Adipocyte (in vitro differentiated cells): ENCODE measurements around the gene CDON.
"Not testable (repeated sequence)": the region's sequence is repeated elsewhere in the genome, so short reads cannot be mapped to it uniquely, and the experiment has no call there.

Experiments used
- DNase-seq: peaks from one replicate; pipeline ENCODE4 v3.0.0-alpha.2; 2015; ENCODE audit warnings: low read depth
- H3K27me3 ChIP-seq: replicated peaks from 2 replicates; pipeline ENCODE4 v1.7.0; 2013; ENCODE audit warnings: mild to moderate bottlenecking, low read length, moderate library complexity; ENCODE audit not compliant: control insufficient read depth, insufficient read depth
- H3K36me3 ChIP-seq: 2 replicates; pipeline ENCODE4 v1.7.0; 2013; ENCODE audit warnings: low read length, mild to moderate bottlenecking, moderate library complexity; ENCODE audit not compliant: control insufficient read depth, insufficient read depth, severe bottlenecking
- H3K4me1 ChIP-seq: 2 replicates; pipeline ENCODE4 v1.7.0; 2013; ENCODE audit warnings: mild to moderate bottlenecking, low read length, moderate library complexity; ENCODE audit not compliant: control insufficient read depth, insufficient read depth
- H3K4me3 ChIP-seq: 2 replicates; pipeline ENCODE4 v1.7.0; 2013; ENCODE audit warnings: mild to moderate bottlenecking, low read length, moderate library complexity
- H3K9ac ChIP-seq: 2 replicates; pipeline ENCODE4 v1.7.0; 2013; ENCODE audit warnings: mild to moderate bottlenecking, low read length, moderate library complexity
- H3K9me3 ChIP-seq: 2 replicates; pipeline ENCODE4 v1.7.0; 2013; ENCODE audit warnings: mild to moderate bottlenecking, low read length, moderate library complexity; ENCODE audit not compliant: control insufficient read depth

CDON gene

GRCh38 chr11:126008956-126009355 is 53.7 kb downstream of the CDON start:
- Histone ChIP-seq H3K9ac (no peak overlapping the region), H3K27me3 (no peaks in the 10 kb centered on the region), H3K4me3 (no peak overlapping the region), H3K4me1 (peaks cover 22% of the 10 kb centered on the region), H3K36me3 (peaks cover 74% of the 10 kb centered on the region), H3K9me3 (no peaks in the 10 kb centered on the region)
- DNase-seq: no peak

- peaks cover 77% of the 10 kb centered on the region for H3K36me3 ChIP-seq
- H3K4me1 ChIP-seq: peaks cover 25% of the 10 kb centered on the region
- H3K9ac ChIP-seq: peak overlapping the region; percentile 39
- peak overlapping the region; percentile 39 for H3K4me3 ChIP-seq
- no peaks in the 10 kb centered on the region for H3K27me3 ChIP-seq
- peak; percentile 61 for DNase-seq
- H3K9me3 ChIP-seq: no peaks in the 10 kb centered on the region
Measured at GRCh38 chr11:126007238-126007637, 55.4 kb downstream of the CDON start.

- Histone ChIP-seq H3K9me3 (no peaks in the 10 kb centered on the region), H3K36me3 (peaks cover 77% of the 10 kb centered on the region), H3K4me1 (peaks cover 25% of the 10 kb centered on the region), H3K9ac (no peak overlapping the region), H3K4me3 (no peak overlapping the region), H3K27me3 (no peaks in the 10 kb centered on the region)
- DNase-seq: no peak
Measured at GRCh38 chr11:126006068-126006467, 56.6 kb downstream of the CDON start.

GRCh38 chr11:126002181-126002580 is 60.5 kb downstream of the CDON start:
- peaks cover 26% of the 10 kb centered on the region for H3K4me1 ChIP-seq
- H3K9ac ChIP-seq: no peak overlapping the region
- H3K27me3 ChIP-seq: no peaks in the 10 kb centered on the region
- no peaks in the 10 kb centered on the region for H3K9me3 ChIP-seq
- H3K4me3 ChIP-seq: no peak overlapping the region
- DNase-seq: no peak
- peaks cover 92% of the 10 kb centered on the region for H3K36me3 ChIP-seq

- peak overlapping the region; percentile 35 for H3K4me3 ChIP-seq
- peaks cover 98% of the 10 kb centered on the region for H3K36me3 ChIP-seq
- H3K4me1 ChIP-seq: peaks cover 14% of the 10 kb centered on the region
- no peaks in the 10 kb centered on the region for H3K27me3 ChIP-seq
- no peak for DNase-seq
- peak overlapping the region; percentile 23 for H3K9ac ChIP-seq
- no peaks in the 10 kb centered on the region for H3K9me3 ChIP-seq
Measured at GRCh38 chr11:125999234-125999880, 63.3 kb downstream of the CDON start.

GRCh38 chr11:125998267-125998666 is 64.4 kb downstream of the CDON start:
- Histone ChIP-seq H3K27me3 (no peaks in the 10 kb centered on the region), H3K4me1 (peaks cover 11% of the 10 kb centered on the region), H3K9me3 (no peaks in the 10 kb centered on the region), H3K4me3 (no peak overlapping the region), H3K9ac (no peak overlapping the region), H3K36me3 (peaks cover 98% of the 10 kb centered on the region)
- DNase-seq: no peak

GRCh38 chr11:125995313-125995712 is 67.4 kb downstream of the CDON start:
- no peaks in the 10 kb centered on the region for H3K9me3 ChIP-seq
- no peak overlapping the region for H3K9ac ChIP-seq
- H3K4me1 ChIP-seq: peaks cover 17% of the 10 kb centered on the region
- no peak for DNase-seq
- no peak overlapping the region for H3K4me3 ChIP-seq
- peaks cover 78% of the 10 kb centered on the region for H3K36me3 ChIP-seq
- H3K27me3 ChIP-seq: no peaks in the 10 kb centered on the region

- H3K4me3 ChIP-seq: no peak overlapping the region
- no peaks in the 10 kb centered on the region for H3K9me3 ChIP-seq
- DNase-seq: no peak
- H3K36me3 ChIP-seq: peaks cover 75% of the 10 kb centered on the region
- H3K27me3 ChIP-seq: no peaks in the 10 kb centered on the region
- H3K9ac ChIP-seq: no peak overlapping the region
- H3K4me1 ChIP-seq: peaks cover 24% of the 10 kb centered on the region
Measured at GRCh38 chr11:125994509-125994908, 68.2 kb downstream of the CDON start.

- Histone ChIP-seq H3K27me3 (no peaks in the 10 kb centered on the region), H3K9ac (no peak overlapping the region), H3K9me3 (no peaks in the 10 kb centered on the region), H3K4me3 (no peak overlapping the region), H3K36me3 (peaks cover 75% of the 10 kb centered on the region), H3K4me1 (peaks cover 16% of the 10 kb centered on the region)
- DNase-seq: no peak
Measured at GRCh38 chr11:125992893-125993292, 69.8 kb downstream of the CDON start.

GRCh38 chr11:125990244-125990643 is 72.4 kb downstream of the CDON start:
- peak overlapping the region; percentile 31 for H3K9ac ChIP-seq
- DNase-seq: peak; percentile 77
- no peaks in the 10 kb centered on the region for H3K9me3 ChIP-seq
- H3K36me3 ChIP-seq: peaks cover 68% of the 10 kb centered on the region
- H3K4me3 ChIP-seq: peak overlapping the region; percentile 35
- no peaks in the 10 kb centered on the region for H3K27me3 ChIP-seq
- H3K4me1 ChIP-seq: peaks cover 16% of the 10 kb centered on the region

- no peak for DNase-seq
- H3K9ac ChIP-seq: no peak overlapping the region
- H3K4me3 ChIP-seq: no peak overlapping the region
- no peaks in the 10 kb centered on the region for H3K27me3 ChIP-seq
- H3K9me3 ChIP-seq: no peaks in the 10 kb centered on the region
- peaks cover 26% of the 10 kb centered on the region for H3K4me1 ChIP-seq
- H3K36me3 ChIP-seq: peaks cover 66% of the 10 kb centered on the region
Measured at GRCh38 chr11:125987066-125987641, 75.5 kb downstream of the CDON start.

- Histone ChIP-seq H3K4me1 (peaks cover 26% of the 10 kb centered on the region), H3K36me3 (peaks cover 75% of the 10 kb centered on the region)
- DNase-seq, H3K27me3 ChIP-seq, H3K9me3 ChIP-seq, H3K9ac ChIP-seq, H3K4me3 ChIP-seq: not testable (repeated sequence)
Measured at GRCh38 chr11:125985956-125986355, 76.7 kb downstream of the CDON start.
